Ovary (tissue), 3 donors: Measurements from ENCODE around the gene P2RX1.

Experiments used
- CTCF ChIP-seq, 3 donors: fragments of 450-650 bp in 2 of 3; fragments of 200-600 bp in 1 of 3; IDR thresholded peaks; one replicate each; pipeline versions ENCODE4 v1.5.1 to v1.8.0; 2016 to 2022; ENCODE audit warnings: antibody characterized with exemption in 3 of 3, mild to moderate bottlenecking in 1 of 3
- EP300 ChIP-seq: sonication (generic); formaldehyde crosslinking; IDR thresholded peaks from one replicate; pipeline ENCODE4 v1.6.1; 2017; ENCODE audit warnings: antibody characterized with exemption
- donor health status: DM: no; HTN: no; CAD: no.

GRCh38 chr17:3955673-3955988 is 39.4 kb upstream of the P2RX1 start:
- no peak for TF ChIP-seq EP300
- TF ChIP-seq CTCF (IDR thresholded peaks at IDR 0.05) = no peak
